Mesenteric fat pad (tissue), 1 donor: ENCODE data around the gene ZDHHC24. TPM values are rescaled to one million over a fixed set of nuclear protein-coding genes. Genes with fewer than 3 reads are reported as not detected.

Experiments used
- DNase-seq: peaks from one replicate; pipeline ENCODE4 v3.0.0-alpha.2; 2020; ENCODE audit warnings: low spot score
- total RNA-seq: library from RNA; stranded (reverse); fragmentation: NEBNext Ultra II Directional; extraction: Animal tissue kit (Norgen Biotek cat#: 25700); gene quantifications from one replicate; pipeline ENCODE4 v1.2.1, GENCODE V29; 2021
- donor health status: DM: yes; HTN: yes; CAD: no.

The ZDHHC24 gene
- total RNA-seq, 1 donor from 2014 or later: 14.1 TPM

GRCh38 chr11:66566221-66566620, 20.4 kb upstream of the ZDHHC24 start:
- no peak for DNase-seq

GRCh38 chr11:66564984-66565383, 19.1 kb upstream of the ZDHHC24 start:
- no peak for DNase-seq

DNA sequence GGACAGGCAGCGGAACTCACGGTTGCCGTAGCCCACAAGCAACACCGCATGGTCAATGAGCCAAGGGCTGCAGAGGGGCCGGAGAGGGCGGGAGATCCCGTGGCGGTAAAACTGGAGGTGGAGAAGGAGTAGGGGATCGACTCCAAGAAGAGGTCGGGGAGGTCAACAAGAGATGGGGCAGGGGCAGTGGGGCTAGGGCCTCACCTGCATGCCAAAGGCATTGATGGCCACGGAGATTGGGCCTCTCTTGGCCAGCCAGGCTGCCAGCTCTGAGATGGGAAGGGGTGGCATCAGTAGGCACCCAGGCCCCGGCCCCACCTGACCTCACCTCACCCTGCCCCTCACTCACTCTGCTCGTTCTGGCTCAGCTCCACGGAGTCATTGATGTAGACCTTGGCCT, 18.7 kb upstream of the ZDHHC24 start:
- no peak for DNase-seq

GRCh38 chr11:66563832-66564231, 18.0 kb upstream of the ZDHHC24 start:
- DNase-seq: no peak

GRCh38 chr11:66562907-66563583, 17.2 kb upstream of the ZDHHC24 start:
- no peak for DNase-seq

DNA sequence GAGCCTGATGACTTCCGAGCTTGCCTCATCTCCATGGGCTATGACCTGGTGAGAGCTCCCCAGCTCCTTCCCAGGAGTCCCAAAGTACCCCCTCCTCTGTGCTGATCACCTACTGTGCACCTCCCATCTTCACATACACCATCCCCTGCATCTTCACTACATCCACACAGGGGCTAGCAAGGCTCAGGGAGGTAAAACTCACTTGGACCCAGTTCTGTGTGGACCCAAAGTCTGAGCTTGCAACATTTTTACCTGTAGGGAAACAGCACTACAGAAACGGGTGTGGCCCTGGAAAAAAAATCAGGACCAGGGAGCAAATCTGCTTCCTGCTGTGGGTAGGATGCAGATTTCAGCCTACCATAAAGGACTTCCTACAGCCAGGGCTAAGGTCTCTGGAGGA, 16.4 kb upstream of the ZDHHC24 start:
- DNase-seq: no peak

GRCh38 chr11:66561975-66562248, 16.1 kb upstream of the ZDHHC24 start:
- no peak for DNase-seq

- no peak for DNase-seq
Observed at GRCh38 chr11:66561178-66561974, 15.5 kb upstream of the ZDHHC24 start.

GRCh38 chr11:66559866-66560676, 14.2 kb upstream of the ZDHHC24 start:
- DNase-seq: no peak

GRCh38 chr11:66559142-66559865, 13.5 kb upstream of the ZDHHC24 start:
- no peak for DNase-seq

DNA sequence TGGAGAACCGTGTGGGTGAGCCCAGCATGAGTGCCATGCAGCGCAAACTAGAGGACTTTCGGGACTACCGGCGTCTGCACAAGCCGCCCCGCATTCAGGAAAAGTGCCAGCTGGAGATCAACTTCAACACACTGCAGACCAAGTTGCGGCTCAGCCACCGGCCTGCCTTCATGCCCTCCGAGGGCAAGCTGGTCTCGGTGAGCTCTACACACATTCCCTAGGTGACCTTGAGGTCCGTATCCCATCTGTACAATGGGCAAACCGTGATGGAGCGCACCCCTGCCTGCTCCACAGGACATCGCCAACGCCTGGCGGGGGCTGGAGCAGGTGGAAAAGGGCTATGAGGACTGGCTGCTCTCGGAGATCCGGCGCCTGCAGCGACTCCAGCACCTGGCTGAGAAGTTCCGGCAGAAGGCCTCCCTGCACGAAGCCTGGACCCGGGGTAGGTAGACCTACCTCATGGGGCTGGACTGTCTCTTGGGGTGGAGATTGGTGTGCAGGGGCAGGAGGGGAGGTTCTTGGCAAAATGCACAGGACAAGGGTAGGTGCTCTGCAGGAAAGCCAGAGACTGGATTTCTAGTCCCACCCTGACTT, 12.0 kb upstream of the ZDHHC24 start:
- DNase-seq: no peak

- DNase-seq: no peak
Observed at GRCh38 chr11:66556086-66556485, 10.2 kb upstream of the ZDHHC24 start.

DNA sequence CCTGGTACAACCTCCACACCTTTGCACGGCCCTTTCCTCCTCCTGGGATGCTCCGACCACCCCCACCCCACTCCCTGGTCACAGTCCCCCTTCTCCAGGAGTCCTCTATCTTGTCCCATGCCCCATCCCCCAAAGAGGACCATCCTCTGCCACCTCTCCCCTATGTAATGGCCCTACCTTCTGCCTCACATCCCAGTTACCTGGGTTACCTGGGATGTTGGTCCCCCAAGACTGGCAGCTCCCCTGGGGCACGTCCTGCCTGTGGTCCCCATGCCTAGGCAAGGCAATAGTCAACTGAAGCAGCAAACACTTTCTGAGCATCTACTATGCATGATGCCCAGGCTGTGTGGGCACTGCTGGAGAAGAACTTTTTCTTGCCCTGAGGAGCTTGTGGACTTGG, 9.6 kb upstream of the ZDHHC24 start:
- no peak for DNase-seq

DNA sequence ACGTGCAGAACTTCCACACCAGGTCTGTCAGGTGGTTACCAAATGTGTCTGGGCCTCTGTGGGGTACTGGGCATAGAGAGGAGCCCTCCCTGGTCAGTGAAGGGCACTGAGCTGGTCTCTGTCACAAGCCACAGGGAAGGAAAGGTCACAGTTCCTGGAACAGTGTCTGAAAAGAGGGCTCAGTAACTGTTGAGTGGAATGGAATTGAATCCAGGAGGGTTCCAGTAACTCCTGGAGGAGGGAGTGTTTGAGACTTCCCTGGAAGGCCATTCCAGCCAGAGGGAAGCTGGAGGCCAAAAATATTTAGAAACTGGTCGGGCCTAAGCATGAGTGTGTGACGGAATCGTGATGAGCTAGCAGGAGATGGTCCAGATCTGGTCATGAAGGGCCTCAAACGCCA, 8.8 kb upstream of the ZDHHC24 start:
- no peak for DNase-seq

GRCh38 chr11:66550887-66551286, 5.0 kb upstream of the ZDHHC24 start:
- DNase-seq: no peak

DNA sequence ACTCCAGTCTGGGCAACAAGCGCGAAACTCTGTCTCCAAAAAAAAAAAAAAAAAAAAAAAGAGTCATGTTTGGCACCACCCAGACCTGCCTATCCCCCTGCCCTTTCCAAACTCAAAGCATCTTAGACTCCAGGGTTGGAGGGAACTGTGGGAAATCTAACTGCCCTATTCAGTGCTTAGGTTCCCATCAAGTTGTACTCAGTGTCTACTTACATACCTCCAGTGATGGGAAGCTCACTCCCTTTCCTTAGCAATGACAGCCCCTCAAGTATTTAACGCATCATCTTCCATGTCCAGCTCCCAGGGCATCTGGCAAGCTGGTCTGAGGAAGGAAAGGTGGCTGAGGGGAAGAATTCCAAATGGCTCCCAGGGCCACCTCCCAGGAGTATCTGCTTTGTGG, 3.8 kb upstream of the ZDHHC24 start:
- no peak for DNase-seq

- DNase-seq: no peak
Observed at GRCh38 chr11:66548774-66549630, 3.2 kb upstream of the ZDHHC24 start.

- no peak for DNase-seq
Observed at GRCh38 chr11:66548041-66548440, 2.2 kb upstream of the ZDHHC24 start.

DNA sequence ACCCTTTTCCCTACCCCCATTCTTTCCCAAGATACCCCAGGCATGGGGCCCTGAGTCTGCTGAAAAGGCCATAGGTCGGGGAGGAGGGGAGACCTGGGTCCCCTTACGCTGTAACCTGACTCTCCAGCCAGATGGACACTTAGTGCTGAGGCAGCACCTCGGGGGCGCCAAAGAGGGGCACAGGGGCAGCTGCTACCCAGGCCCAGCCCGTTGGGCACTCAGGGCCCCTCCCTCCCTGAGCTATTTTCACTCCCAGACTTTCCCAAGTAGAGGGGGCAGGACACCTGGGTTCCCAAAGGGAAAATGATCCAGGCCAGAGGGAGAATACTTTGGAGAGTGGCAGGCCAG, 1.8 kb upstream of the ZDHHC24 start:
- DNase-seq: no peak

- DNase-seq: no peak
Observed at GRCh38 chr11:66546966-66547661, 1.3 kb upstream of the ZDHHC24 start.
